H9 (cell line): ENCODE data around the gene FAM171A1. TPM values are rescaled to one million over a fixed set of nuclear protein-coding genes. Genes with fewer than 3 reads are reported as not detected.

Source experiments
- DNase-seq: peaks from one replicate; pipeline ENCODE4 v3.0.0-alpha.2; 2017
- H2AFZ ChIP-seq: one replicate; pipeline ENCODE4 v1.6.1; 2013; ENCODE audit warnings: mild to moderate bottlenecking, low read length, control low read depth, moderate library complexity
- H2AK5ac ChIP-seq: 2 replicates; pipeline ENCODE4 v1.6.1; 2013; ENCODE audit warnings: low read length, control low read depth, mixed read lengths; ENCODE audit not compliant: insufficient read length
- H2BK120ac ChIP-seq: one replicate; pipeline ENCODE4 v1.6.1; 2013; ENCODE audit warnings: low read depth, mild to moderate bottlenecking, low read length, control low read depth, inconsistent platforms; ENCODE audit not compliant: poor library complexity, severe bottlenecking
- H2BK12ac ChIP-seq: 2 replicates; pipeline ENCODE4 v1.6.1; 2013; ENCODE audit warnings: low read length, control low read depth, mixed read lengths, low read depth; ENCODE audit not compliant: insufficient read length
- H2BK15ac ChIP-seq: 2 replicates; pipeline ENCODE4 v1.6.1; 2013; ENCODE audit warnings: low read depth, low read length, control low read depth
- H2BK20ac ChIP-seq: one replicate; pipeline ENCODE4 v1.6.1; 2013; ENCODE audit warnings: low read depth, mild to moderate bottlenecking, low read length, control low read depth, inconsistent platforms; ENCODE audit not compliant: poor library complexity, severe bottlenecking
- H2BK5ac ChIP-seq: 2 replicates; pipeline ENCODE4 v1.6.1; 2013; ENCODE audit warnings: low read length, control low read depth, mixed read lengths; ENCODE audit not compliant: insufficient read length
- H3K14ac ChIP-seq: 2 replicates; pipeline ENCODE4 v1.6.1; 2013; ENCODE audit warnings: low read length, control low read depth; ENCODE audit not compliant: insufficient read depth
- H3K18ac ChIP-seq: 2 replicates; pipeline ENCODE4 v1.6.1; 2013; ENCODE audit warnings: low read depth, mild to moderate bottlenecking, mixed read lengths, low read length, control low read depth; ENCODE audit not compliant: insufficient read length
- H3K23ac ChIP-seq: 2 replicates; pipeline ENCODE4 v1.6.1; 2013; ENCODE audit warnings: low read length, control low read depth, mixed read lengths, low read depth; ENCODE audit not compliant: insufficient read length
- H3K23me2 ChIP-seq: 2 replicates; pipeline ENCODE4 v1.6.1; 2013; ENCODE audit warnings: low read depth, mild to moderate bottlenecking, mixed read lengths, low read length, control low read depth; ENCODE audit not compliant: insufficient read length, poor library complexity, severe bottlenecking
- H3K27ac ChIP-seq: 2 replicates; pipeline ENCODE4 v1.5.1; 2013; ENCODE audit warnings: low read length, control low read depth, mixed read lengths, low read depth; ENCODE audit not compliant: insufficient read length
- H3K27me3 ChIP-seq: 2 replicates; pipeline ENCODE4 v1.6.1; 2013; ENCODE audit warnings: low read length, control low read depth, inconsistent platforms; ENCODE audit not compliant: insufficient read depth
- H3K4ac ChIP-seq: 2 replicates; pipeline ENCODE4 v1.6.1; 2013; ENCODE audit warnings: low read depth, mild to moderate bottlenecking, control low read depth, inconsistent platforms, low read length, moderate library complexity
- H3K4me1 ChIP-seq: 2 replicates; pipeline ENCODE4 v1.6.1; 2013; ENCODE audit warnings: low read length, control low read depth, inconsistent platforms; ENCODE audit not compliant: insufficient read depth
- H3K4me2 ChIP-seq: 2 replicates; pipeline ENCODE4 v1.6.1; 2013; ENCODE audit warnings: low read length, control low read depth, mixed read lengths; ENCODE audit not compliant: insufficient read length, insufficient read depth
- H3K56ac ChIP-seq: 2 replicates; pipeline ENCODE4 v1.6.1; 2013; ENCODE audit warnings: low read depth, mild to moderate bottlenecking, mixed read lengths, low read length, control low read depth; ENCODE audit not compliant: insufficient read length
- H3K79me1 ChIP-seq: 2 replicates; pipeline ENCODE4 v1.6.1; 2013; ENCODE audit warnings: low read depth, mild to moderate bottlenecking, moderate library complexity, low read length, control low read depth, inconsistent platforms; ENCODE audit not compliant: insufficient read depth, poor library complexity, severe bottlenecking
- H3K79me2 ChIP-seq: 2 replicates; pipeline ENCODE4 v1.6.1; 2013; ENCODE audit warnings: low read length, control low read depth, inconsistent platforms; ENCODE audit not compliant: insufficient read depth
- H3K9ac ChIP-seq: 2 replicates; pipeline ENCODE4 v1.6.1; 2013; ENCODE audit warnings: low read length, control low read depth, mixed read lengths; ENCODE audit not compliant: insufficient read length; ENCODE audit errors: extremely low read depth
- H3K9me3 ChIP-seq: one replicate; pipeline ENCODE4 v1.6.1; 2013; ENCODE audit warnings: low read depth, low read length, inconsistent platforms; ENCODE audit not compliant: control insufficient read depth
- H3T11ph ChIP-seq: one replicate; pipeline ENCODE4 v1.6.1; 2013; ENCODE audit warnings: mild to moderate bottlenecking, low read length, control low read depth, inconsistent platforms
- H4K20me1 ChIP-seq: one replicate; pipeline ENCODE4 v1.6.1; 2013; ENCODE audit not compliant: control insufficient read depth, insufficient read length, insufficient read depth
- H4K5ac ChIP-seq: 2 replicates; pipeline ENCODE4 v1.6.1; 2013; ENCODE audit warnings: low read depth, mild to moderate bottlenecking, mixed read lengths, low read length, control low read depth; ENCODE audit not compliant: insufficient read length
- H4K8ac ChIP-seq: replicated peaks from 2 replicates; pipeline ENCODE4 v1.6.1; 2013; ENCODE audit warnings: low read length, control low read depth, mixed read lengths, low read depth; ENCODE audit not compliant: insufficient read length
- H4K91ac ChIP-seq: 2 replicates; pipeline ENCODE4 v1.6.1; 2013; ENCODE audit warnings: low read depth, mild to moderate bottlenecking, moderate library complexity, mixed read lengths, low read length, control low read depth; ENCODE audit not compliant: insufficient read length
- H3K27ac Mint-ChIP-seq, 3 experiments: 2 replicates in 2 of 3; 3 replicates in 1 of 3; pipeline ENCODE4 v1.8.0; 2020 to 2021; ENCODE audit warnings: mixed read lengths in 3 of 3, mild to moderate bottlenecking in 1 of 3, moderate library complexity in 1 of 3
- H3K27me3 Mint-ChIP-seq: 2 replicates; pipeline ENCODE4 v1.8.0; 2021; ENCODE audit warnings: low read depth, mild to moderate bottlenecking, moderate library complexity, mixed read lengths
- H3K36me3 Mint-ChIP-seq, 3 experiments: 2 replicates in 2 of 3; 3 replicates in 1 of 3; pipeline ENCODE4 v1.8.0; 2020 to 2021; ENCODE audit warnings: low read depth in 3 of 3, mixed read lengths in 3 of 3; ENCODE audit not compliant: insufficient read depth in 1 of 3
- H3K4me1 Mint-ChIP-seq, 2 experiments: 2 replicates each; pipeline ENCODE4 v1.8.0; 2020; ENCODE audit warnings: mixed read lengths in 2 of 2
- H3K4me3 Mint-ChIP-seq, 2 experiments: 2 replicates in 1 of 2; 3 replicates in 1 of 2; pipeline ENCODE4 v1.8.0; 2020 to 2021; ENCODE audit warnings: mild to moderate bottlenecking in 2 of 2, mixed read lengths in 2 of 2, moderate library complexity in 1 of 2
- H3K9me3 Mint-ChIP-seq, 2 experiments: 2 replicates in 1 of 2; 3 replicates in 1 of 2; pipeline ENCODE4 v1.8.0; 2020; ENCODE audit warnings: mild to moderate bottlenecking in 2 of 2, mixed read lengths in 2 of 2, moderate library complexity in 1 of 2
- WGBS: extraction: QIAGEN DNeasy Blood & Tissue Kit; methylation state at CpG from one replicate; pipeline ENCODE4 v1.1.7; 2013; ENCODE audit warnings: missing lambda C conversion rate, low lambda C conversion rate, mixed read lengths; ENCODE audit not compliant: insufficient read length; ENCODE audit errors: extremely low coverage; 5-methylcytosine and 5-hydroxymethylcytosine counted together
- total RNA-seq: library from RNA; stranded (reverse); gene quantifications from 2 replicates; pipeline ENCODE4 v1.2.1, GENCODE V29; 2021
- TF ChIP-seq, protein P1 (sequence below): fragments of 200-600 bp; sonication (generic); conservative IDR thresholded peaks from 3 replicates; pipeline ENCODE4 v1.8.0; 2021; ENCODE audit warnings: antibody characterized with exemption, mild to moderate bottlenecking

Gene FAM171A1
- total RNA-seq, 1 experiment from 2014 or later = 37.4 TPM

DNA sequence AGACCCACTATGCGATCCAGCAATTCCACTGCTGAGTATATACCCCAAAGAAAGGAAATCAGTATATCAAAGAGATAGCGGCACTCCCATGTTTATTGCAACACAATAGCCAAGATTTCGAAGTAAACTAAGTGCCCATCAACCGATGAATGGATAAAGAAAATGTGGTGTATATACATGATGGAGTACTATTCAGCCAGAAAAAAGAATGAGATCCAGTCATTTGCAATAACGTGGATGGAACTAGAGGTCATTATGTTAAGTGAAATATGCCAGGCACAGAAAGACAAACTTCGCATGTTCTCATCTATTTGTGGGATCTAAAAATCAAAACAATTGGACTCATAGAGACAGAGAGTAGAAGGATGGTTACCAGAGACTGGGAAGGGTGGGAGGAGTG, 195.5 kb downstream of the FAM171A1 start:
- Histone ChIP-seq H2BK20ac (no peak overlapping the region), H2AK5ac (no peak overlapping the region), H3K23ac (no peak overlapping the region), H3K27me3 (no peaks in the 10 kb centered on the region), H3K27ac (no peak overlapping the region), H2BK5ac (no peak overlapping the region), H3K79me2 (no peaks in the 10 kb centered on the region), H4K8ac (no peak overlapping the region), H3K4ac (no peak overlapping the region), H3K56ac (no peak overlapping the region), H3T11ph (no peak overlapping the region), H2BK15ac (no peak overlapping the region), H4K20me1 (no peaks in the 10 kb centered on the region), H2BK12ac (no peak overlapping the region), H2BK120ac (no peak overlapping the region), H3K9ac (no peak overlapping the region), H3K23me2 (no peaks in the 10 kb centered on the region), H3K18ac (no peak overlapping the region), H3K4me1 (no peaks in the 10 kb centered on the region), H3K4me2 (no peak overlapping the region), H4K91ac (no peak overlapping the region), H3K79me1 (no peaks in the 10 kb centered on the region), H4K5ac (no peak overlapping the region), H3K14ac (no peak overlapping the region), H2AFZ (no peak overlapping the region), H3K9me3 (no peaks in the 10 kb centered on the region)
- H3K27me3 Mint-ChIP-seq = no peaks in the 10 kb centered on the region; the same call in 1 of the 2 replicates
- no CpG with 5 or more reads among the region's 6 CpGs for WGBS
- no peak for DNase-seq
- H3K36me3 Mint-ChIP-seq = no peaks in the 10 kb centered on the region
- no peaks in the 10 kb centered on the region for H3K9me3 Mint-ChIP-seq
- TF ChIP-seq, protein P1, sequence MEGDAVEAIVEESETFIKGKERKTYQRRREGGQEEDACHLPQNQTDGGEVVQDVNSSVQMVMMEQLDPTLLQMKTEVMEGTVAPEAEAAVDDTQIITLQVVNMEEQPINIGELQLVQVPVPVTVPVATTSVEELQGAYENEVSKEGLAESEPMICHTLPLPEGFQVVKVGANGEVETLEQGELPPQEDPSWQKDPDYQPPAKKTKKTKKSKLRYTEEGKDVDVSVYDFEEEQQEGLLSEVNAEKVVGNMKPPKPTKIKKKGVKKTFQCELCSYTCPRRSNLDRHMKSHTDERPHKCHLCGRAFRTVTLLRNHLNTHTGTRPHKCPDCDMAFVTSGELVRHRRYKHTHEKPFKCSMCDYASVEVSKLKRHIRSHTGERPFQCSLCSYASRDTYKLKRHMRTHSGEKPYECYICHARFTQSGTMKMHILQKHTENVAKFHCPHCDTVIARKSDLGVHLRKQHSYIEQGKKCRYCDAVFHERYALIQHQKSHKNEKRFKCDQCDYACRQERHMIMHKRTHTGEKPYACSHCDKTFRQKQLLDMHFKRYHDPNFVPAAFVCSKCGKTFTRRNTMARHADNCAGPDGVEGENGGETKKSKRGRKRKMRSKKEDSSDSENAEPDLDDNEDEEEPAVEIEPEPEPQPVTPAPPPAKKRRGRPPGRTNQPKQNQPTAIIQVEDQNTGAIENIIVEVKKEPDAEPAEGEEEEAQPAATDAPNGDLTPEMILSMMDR = no peak
- no peak overlapping the region for H3K4me3 Mint-ChIP-seq
- no peaks in the 10 kb centered on the region for H3K4me1 Mint-ChIP-seq
- no peak overlapping the region for H3K27ac Mint-ChIP-seq
